ENCODE data around the gene PARVA. TPM values are rescaled to one million over a fixed set of nuclear protein-coding genes. Genes with fewer than 3 reads are reported as not detected.

Gene PARVA
- total RNA-seq, 1 experiment from 2014 or later = 18.1 TPM

- no peak overlapping the region for H3K23ac ChIP-seq (ENCODE audit: insufficient read length, low read depth, low read length)
- Mint-ChIP-seq H3K4me3 (no peak overlapping the region), H3K36me3 (ENCODE audit: insufficient read depth in 1 of 3, low read depth in 3 of 3) (peaks cover 0 to 3% (median 1%) of the 10 kb centered on the region in 3 experiments; a peak in 4 of 7 replicates), H3K4me1 (peaks cover 20 to 37% of the 10 kb centered on the region in 2 experiments), H3K27ac (no peak overlapping the region; a peak in 1 of 7 replicates), H3K9me3 (peaks cover 0 to 4% of the 10 kb centered on the region in 2 experiments; a peak in 2 of 5 replicates), H3K27me3 (ENCODE audit: low read depth) (peaks cover 4% of the 10 kb centered on the region)
- H2BK5ac ChIP-seq (ENCODE audit: insufficient read length, low read length) = no peak overlapping the region
- H4K20me1 ChIP-seq (ENCODE audit: control insufficient read depth, insufficient read depth, insufficient read length) = no peaks in the 10 kb centered on the region
- no peak overlapping the region for H3K27ac ChIP-seq (ENCODE audit: insufficient read length, low read depth, low read length)
- no peak overlapping the region for H3K18ac ChIP-seq (ENCODE audit: insufficient read length, low read depth, low read length)
- H3K23me2 ChIP-seq (ENCODE audit: insufficient read length, low read depth, low read length, poor library complexity, severe bottlenecking) = no peaks in the 10 kb centered on the region
- no peak overlapping the region for H4K8ac ChIP-seq (replicated peaks; ENCODE audit: insufficient read length, low read depth, low read length)
- no peak overlapping the region for H4K5ac ChIP-seq (ENCODE audit: insufficient read length, low read depth, low read length)
- H3K56ac ChIP-seq (ENCODE audit: insufficient read length, low read depth, low read length) = no peak overlapping the region
- no peak for DNase-seq
- H2AK5ac ChIP-seq (ENCODE audit: insufficient read length, low read length) = no peak overlapping the region
- no peak for TF ChIP-seq CTCF (conservative IDR thresholded peaks at IDR 0.05)
- H2BK15ac ChIP-seq (ENCODE audit: low read depth, low read length) = no peak overlapping the region
- no peak overlapping the region for H4K91ac ChIP-seq (ENCODE audit: insufficient read length, low read depth, low read length)
- no peaks in the 10 kb centered on the region for H3K79me2 ChIP-seq (ENCODE audit: insufficient read depth, low read length)
- no peaks in the 10 kb centered on the region for H3K79me1 ChIP-seq (ENCODE audit: insufficient read depth, low read depth, low read length, poor library complexity, severe bottlenecking)
- H3K14ac ChIP-seq (ENCODE audit: insufficient read depth, low read length) = no peak overlapping the region
- H2BK120ac ChIP-seq (ENCODE audit: low read depth, low read length, poor library complexity, severe bottlenecking) = no peak overlapping the region
- H2BK20ac ChIP-seq (ENCODE audit: low read depth, low read length, poor library complexity, severe bottlenecking) = no peak overlapping the region
- WGBS (ENCODE audit: extremely low coverage, insufficient read length, low lambda C conversion rate) = no CpG with 5 or more reads among the region's 3 CpGs
- no peak overlapping the region for H3T11ph ChIP-seq (ENCODE audit: low read length)
- H2AFZ ChIP-seq (ENCODE audit: low read length) = no peak overlapping the region
- no peaks in the 10 kb centered on the region for H3K4me1 ChIP-seq (ENCODE audit: insufficient read depth, low read length)
- no peaks in the 10 kb centered on the region for H3K27me3 ChIP-seq (ENCODE audit: insufficient read depth, low read length)
- H2BK12ac ChIP-seq (ENCODE audit: insufficient read length, low read depth, low read length) = no peak overlapping the region
- H3K4me2 ChIP-seq (ENCODE audit: insufficient read depth, insufficient read length, low read length) = no peak overlapping the region
- no peak overlapping the region for H3K4ac ChIP-seq (ENCODE audit: low read depth, low read length)
- no peaks in the 10 kb centered on the region for H3K9me3 ChIP-seq (ENCODE audit: control insufficient read depth, low read depth, low read length)
- H3K9ac ChIP-seq (ENCODE audit: extremely low read depth, insufficient read length, low read length) = no peak overlapping the region
These were observed 15.7 kb upstream of the PARVA start for GRCh38 chr11:12361682-12362081.
